Stimulated activated CD4-positive, alpha-beta T cell treated with anti-CD3 and anti-CD28 coated beads, TNF-alpha, amount 100 ng/mL, for 1 hour (primary cell): ENCODE results near the gene ODC1.

Source experiments
- DNase-seq, 3 donors: peaks; one replicate each; pipeline ENCODE4 v3.0.0-alpha.2; 2020; ENCODE audit warnings: low read depth in 3 of 3, low spot score in 1 of 3

The ODC1 gene

DNA sequence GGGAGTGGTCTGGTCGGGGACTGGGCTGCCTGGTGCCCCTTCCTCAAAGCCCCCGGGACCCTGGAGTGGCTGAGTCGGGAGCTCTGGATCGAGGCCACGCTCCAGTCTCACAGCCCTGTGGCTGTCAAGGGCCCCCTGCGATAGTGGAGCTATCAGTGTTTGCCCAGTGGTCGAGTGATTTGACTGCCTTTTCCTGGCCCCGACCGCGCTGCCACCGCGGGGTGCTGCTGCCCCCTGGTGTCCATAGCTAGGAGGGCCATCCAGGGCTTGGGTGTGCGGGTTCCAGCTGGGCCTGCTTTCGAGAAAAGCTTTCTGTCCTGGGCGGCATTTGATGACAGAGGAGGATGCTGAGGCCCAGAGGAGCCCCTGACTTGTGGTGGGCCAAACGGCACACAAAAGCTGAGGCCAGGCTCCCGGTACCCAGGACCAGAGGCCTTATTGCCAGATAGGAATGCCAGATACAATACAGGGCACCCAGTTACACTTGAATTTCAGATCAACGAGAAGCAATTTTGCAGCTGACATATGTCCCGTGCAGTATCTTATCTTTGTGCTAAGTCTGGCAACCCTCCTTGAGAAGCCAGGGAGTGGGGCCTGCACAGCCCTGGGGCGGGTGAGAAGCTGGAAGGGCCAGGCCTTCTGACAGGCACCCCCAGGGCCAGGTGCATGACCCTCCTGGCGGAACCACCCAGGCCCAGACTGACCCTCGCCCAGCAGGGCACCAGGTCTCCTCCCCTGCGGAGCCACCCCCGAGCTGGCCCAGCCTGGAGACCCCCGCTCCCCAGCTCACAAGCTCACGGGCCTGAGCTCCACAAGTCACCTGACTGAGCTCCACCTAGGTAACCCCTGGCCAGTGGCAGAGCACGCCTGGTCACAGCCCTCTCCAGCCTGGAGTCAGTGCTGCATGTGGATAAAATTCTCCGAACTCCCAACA, 13.0 kb downstream of the ODC1 start:
- peak in 2 of 3 donors; percentile 37 to 70 for DNase-seq

GRCh38 chr2:10433947-10434885, 13.9 kb downstream of the ODC1 start:
- DNase-seq = no peak

- DNase-seq = no peak
These were observed 14.7 kb downstream of the ODC1 start for GRCh38 chr2:10433264-10433946.

DNA sequence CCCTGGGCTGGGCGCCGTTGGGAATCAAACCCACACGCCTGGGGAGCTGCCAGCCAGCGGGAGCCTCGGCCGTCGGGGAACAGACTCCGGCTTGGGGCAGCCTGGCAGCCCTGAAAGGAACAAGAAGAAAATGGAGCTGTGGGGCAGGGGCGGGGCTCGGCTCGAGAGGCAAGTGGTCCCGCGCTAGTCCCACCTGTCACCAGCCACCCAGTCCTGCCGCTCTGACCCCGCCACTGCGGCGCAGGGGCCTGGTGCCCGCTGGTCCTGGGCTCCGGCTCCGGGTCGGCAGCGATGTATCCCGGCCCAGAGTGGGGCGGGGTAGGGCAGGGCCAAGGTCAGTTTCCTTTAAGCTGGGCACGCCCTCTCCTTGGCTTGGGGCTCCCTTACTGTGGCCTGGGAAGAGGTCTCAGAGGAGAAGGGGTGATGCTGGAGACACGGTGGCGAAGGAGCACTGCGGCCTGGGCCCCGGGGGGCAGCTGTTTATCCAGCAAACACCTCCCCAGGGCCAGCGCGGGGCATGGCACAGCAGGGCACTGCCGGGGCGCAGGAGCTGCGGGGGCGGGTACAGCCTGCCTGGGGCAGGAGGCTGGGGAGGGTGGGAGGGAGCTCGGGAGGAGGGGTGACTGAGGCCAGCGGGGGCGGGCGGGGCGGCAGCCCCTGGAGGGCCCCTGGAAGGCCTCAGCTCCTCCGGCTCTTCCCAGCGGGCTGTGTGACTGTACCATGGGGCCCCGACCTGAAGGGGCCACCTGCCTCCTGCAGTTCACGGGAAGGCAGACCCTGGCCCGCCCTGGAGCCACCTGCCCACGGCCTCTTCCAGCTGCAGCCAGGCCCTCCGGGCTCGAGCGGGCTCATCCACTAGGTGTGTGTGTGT, 15.6 kb downstream of the ODC1 start:
- DNase-seq = no peak

- DNase-seq = no peak
These were observed 16.3 kb downstream of the ODC1 start for GRCh38 chr2:10431797-10432196.

DNA sequence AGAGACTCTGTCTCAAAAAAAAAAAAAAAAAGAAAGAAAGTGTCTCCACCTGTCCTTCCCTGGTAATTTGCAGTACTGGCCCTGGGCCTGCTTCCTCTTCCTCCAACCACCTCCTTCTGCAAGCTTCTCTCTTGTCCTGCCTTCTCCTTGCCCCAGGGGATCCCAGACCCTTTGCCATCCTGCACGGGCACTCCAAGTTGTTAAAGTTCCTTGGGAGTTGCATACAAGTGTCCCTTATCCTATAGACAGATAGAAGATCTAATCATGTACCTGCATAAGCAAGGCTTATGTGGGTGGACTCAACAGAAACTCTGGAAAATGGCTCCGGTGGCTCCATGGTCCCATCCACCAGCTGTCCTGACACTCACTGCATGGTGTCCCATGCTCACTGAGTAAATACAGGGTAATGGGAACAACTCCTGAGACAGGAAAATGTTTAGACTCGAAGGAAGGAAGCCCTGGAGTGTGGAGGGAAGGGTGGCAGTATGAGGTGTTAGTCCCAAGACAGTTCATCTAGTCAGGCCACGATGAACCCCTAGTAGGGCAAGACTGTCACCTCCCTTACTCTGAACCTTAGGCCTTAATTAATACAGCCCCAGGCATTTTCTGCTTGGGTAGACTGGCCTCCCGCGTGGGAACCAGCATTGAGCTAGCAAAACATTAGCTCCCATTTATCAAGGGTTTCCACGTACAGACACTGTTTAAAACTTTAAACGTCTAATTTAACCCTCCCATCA, 17.1 kb downstream of the ODC1 start:
- no peak for DNase-seq

DNA sequence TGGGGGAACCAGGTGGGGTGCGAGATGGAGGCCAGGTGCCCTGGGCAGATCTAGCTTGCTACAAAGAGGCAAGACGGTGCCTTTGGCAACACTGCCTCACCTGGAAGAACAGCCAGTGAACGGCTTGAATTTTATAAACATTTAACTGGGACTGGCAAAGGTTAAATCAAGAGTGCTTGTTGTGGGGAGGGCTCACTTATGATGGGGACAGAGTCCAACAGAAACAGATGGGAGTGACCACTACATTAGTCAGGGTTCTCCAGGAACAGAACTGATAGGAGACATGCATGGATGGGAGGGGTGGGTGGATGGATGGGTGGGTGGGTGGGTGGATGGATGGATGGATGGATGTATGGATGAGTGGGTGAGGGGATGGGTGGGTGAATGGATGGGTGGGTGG, 19.2 kb downstream of the ODC1 start:
- no peak for DNase-seq

DNA sequence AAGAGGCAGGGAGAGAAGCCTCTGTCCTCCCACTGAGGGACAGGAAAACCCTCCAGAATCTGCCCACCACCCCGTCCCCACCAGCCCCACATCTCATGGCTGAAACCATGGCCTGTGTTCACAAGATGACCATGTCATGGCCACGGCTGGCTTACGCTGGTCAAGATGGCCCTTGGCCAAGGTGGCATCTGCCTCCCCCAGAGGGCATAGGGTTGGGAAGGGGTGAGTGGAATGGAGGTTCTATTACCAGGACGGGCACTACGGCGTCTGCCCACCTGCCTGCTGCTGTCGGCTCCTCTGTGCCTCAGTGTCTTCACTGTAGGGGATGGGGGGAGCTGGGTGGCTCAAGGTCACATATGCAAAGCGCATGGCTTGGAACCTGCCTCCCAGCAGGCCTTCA, 19.8 kb downstream of the ODC1 start:
- no peak for DNase-seq

DNA sequence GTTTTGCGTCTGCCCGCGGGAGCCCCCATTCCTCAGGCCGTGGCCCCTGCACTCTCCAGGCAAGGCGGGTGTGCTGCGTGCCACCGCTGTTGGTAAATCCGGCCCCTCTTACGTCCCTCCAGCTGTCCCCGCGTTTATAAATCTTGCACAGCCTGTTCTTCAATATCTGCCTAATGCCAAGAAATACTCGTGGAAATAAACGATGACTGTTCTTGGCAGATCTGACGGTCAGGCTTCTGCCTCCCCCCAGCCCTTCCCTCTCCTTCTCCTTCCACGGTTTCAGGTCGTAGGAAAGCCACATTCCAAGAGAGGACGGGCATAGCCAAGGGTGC, 20.5 kb downstream of the ODC1 start:
- DNase-seq = no peak

- DNase-seq = no peak
These were observed 21.2 kb downstream of the ODC1 start for GRCh38 chr2:10426726-10427617.

GRCh38 chr2:10425699-10426098, 22.4 kb downstream of the ODC1 start:
- no peak for DNase-seq

DNA sequence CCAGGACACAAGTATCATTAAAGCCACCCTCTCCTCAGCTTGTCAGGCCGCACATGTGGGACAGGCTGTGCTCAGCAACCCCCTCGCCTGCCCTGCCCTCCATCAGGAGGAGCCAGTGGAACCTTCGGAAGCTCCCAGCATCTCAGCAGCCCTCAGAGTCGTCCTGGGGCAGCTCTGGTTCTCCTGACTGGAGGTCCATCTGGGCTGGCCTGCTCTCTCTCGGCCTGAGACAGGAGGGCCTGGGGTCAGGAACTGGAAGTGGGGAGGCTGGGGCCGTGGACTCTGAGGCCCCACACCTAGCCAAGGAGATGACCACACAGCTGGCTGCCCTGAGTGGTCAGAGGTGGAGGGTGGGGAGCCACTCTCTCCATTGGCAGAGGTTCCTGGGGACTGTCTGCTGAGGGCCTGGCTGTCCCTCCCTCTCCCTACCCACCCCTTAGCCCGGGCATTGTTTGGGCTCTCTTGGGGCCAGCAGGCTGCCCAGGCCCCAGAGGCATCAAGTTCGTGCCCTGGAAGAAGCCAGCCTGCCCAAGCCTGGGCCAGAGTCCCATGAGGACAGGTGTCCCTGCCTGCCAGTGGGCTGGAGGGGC, 23.1 kb downstream of the ODC1 start:
- DNase-seq = no peak

- DNase-seq = no peak
These were observed 24.1 kb downstream of the ODC1 start for GRCh38 chr2:10424051-10424450.

DNA sequence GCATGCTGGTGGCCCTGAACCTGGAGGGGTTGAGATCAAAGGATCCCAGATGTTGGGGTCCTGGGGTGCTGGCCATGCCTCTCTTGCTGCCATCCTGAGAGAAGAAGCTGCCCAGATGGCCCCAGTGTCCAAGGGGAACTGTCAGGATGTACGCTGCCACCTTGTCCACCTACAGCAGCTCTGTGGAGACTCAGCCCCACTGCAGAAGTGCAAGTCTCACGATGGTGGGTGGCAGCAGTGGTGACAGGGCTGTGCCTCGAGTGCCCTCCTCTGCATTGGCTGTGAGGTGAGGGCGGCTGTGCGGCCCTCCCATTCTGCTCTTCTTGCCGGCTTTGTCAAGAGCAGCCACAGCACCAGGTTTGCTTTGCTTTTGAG, 24.7 kb downstream of the ODC1 start:
- no peak for DNase-seq

DNA sequence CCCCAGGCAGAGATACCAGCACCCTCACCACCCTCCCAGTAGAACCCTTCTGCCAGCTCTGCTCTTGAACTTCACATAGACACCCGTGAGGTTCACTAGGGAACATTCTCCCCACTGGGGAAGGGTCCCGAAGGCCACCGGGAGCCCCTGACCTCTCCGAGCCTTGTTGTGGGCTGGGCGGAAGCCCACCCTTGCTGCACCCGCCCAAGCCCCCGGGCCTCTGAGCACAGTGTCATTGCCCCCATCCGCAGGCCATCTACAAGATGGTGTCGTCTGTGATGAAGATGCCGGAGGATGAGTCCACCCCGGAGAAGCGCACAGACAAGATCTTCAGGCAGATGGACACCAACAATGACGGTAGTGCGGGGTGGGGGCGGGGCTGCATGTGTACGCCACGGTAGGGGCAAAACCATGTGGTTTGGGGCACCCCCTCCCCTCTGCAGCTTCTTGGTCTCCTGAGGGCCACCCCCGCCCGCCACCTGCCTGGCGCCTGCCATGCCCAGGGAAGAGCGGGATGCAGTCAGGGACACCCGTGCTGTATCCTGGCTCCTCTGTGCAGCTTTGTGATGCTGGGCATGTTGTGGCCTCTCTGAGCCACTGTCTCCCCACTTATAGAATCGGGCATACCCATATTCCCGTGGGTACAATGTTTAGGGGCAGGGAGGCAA, 25.3 kb downstream of the ODC1 start:
- DNase-seq = no peak

DNA sequence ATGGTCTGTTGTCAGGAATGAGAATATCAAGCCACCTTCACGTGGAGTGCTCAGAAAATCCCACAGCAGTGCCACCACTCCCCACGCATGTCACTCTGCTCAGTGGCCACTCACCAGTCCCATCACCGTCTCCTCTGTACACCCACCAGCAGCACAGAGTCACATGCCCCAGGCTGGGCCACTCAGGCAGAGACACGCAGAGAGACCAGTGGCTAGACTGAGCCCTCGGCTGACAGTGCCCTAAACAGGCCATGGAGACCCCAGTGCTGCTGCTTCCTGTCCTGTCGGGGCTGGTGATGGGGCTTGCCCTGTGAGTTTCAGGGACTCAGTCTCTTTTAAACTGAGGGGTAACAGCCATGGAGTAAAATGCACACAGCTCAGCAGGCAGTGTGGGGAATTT, 25.9 kb downstream of the ODC1 start:
- DNase-seq = no peak

GRCh38 chr2:10419553-10420257, 28.4 kb downstream of the ODC1 start:
- no peak for DNase-seq
